Astrocyte of the spinal cord (primary cell): ENCODE measurements around the gene DEAF1.

Source experiments
- DNase-seq: peaks from one replicate; pipeline ENCODE4 v3.0.0; 2011; ENCODE audit warnings: low read depth, low spot score
- H3K4me3 ChIP-seq: 2 replicates; pipeline ENCODE4 v1.5.1; 2011; ENCODE audit warnings: low read depth, mild to moderate bottlenecking, low read length, moderate library complexity
- CTCF ChIP-seq: IDR thresholded peaks from 2 replicates; pipeline ENCODE4 v1.5.1; 2012; ENCODE audit warnings: low read depth, mild to moderate bottlenecking, low read length, inconsistent platforms
- in situ Hi-C: cut with HindIII; loops from 2 replicates; pipeline ENCODE4 v1.10.0; 2017; ENCODE audit warnings: low sequenced_read_pairs

The DEAF1 gene

GRCh38 chr11:708511-708910, 13.5 kb upstream of the DEAF1 start:
- in situ Hi-C loops = no loop called here
- no peak for TF ChIP-seq CTCF
- DNase-seq = no peak
- H3K4me3 ChIP-seq = no peak overlapping the region

GRCh38 chr11:707817-708420, 12.9 kb upstream of the DEAF1 start:
- DNase-seq = no peak
- in situ Hi-C loops = no loop called here
- no peak overlapping the region for H3K4me3 ChIP-seq
- TF ChIP-seq CTCF = no peak

- TF ChIP-seq CTCF = peak; percentile 22
- peak overlapping the region; percentile 67 for H3K4me3 ChIP-seq
- peak; percentile 24 for DNase-seq
- in situ Hi-C loops = no loop called here
Observed at GRCh38 chr11:706957-707816, 12.2 kb upstream of the DEAF1 start.

- in situ Hi-C loops = no loop called here
Observed at GRCh38 chr11:706439-706956, 11.5 kb upstream of the DEAF1 start.

GRCh38 chr11:705646-706438, 10.8 kb upstream of the DEAF1 start, which contains the start of gene EPS8L2:
TSS of gene EPS8L2 (plus strand) at chr11:706231. CDS start at chr11:709408, 3,177 bp downstream.
- no peak for TF ChIP-seq CTCF
- DNase-seq = no peak
- peak within 1 kb of the TSS; percentile 67 for H3K4me3 ChIP-seq
- in situ Hi-C loops = no loop called here

More at GRCh38 chr11:706439-706956, 11.5 kb upstream of the DEAF1 start:
- no peak for TF ChIP-seq CTCF
- peak; percentile 34 for DNase-seq
- peak overlapping the region; percentile 67 for H3K4me3 ChIP-seq
